SK-N-MC (cell line): ENCODE measurements around the gene PTPN9.
"Not testable (repeated sequence)": the region's sequence is repeated elsewhere in the genome, so short reads cannot be mapped to it uniquely, and the experiment has no call there.

Experiments
- DNase-seq: peaks from one replicate; pipeline ENCODE4 v3.0.0-alpha.2; 2011; ENCODE audit warnings: low read depth, low spot score
- H3K27ac ChIP-seq: fragments of 200-600 bp; sonication (generic); 2 replicates; pipeline ENCODE4 v1.5.1; 2016; ENCODE audit warnings: mixed run types
- H3K36me3 ChIP-seq: fragments of 200-600 bp; sonication (generic); 2 replicates; pipeline ENCODE4 v1.6.1; 2017; ENCODE audit warnings: antibody characterized with exemption, low read length, mixed read lengths; ENCODE audit not compliant: insufficient read depth
- H3K4me3 ChIP-seq: fragments of 200-600 bp; sonication (generic); 2 replicates; pipeline ENCODE4 v1.5.1; 2016
- H3K9ac ChIP-seq: fragments of 200-600 bp; sonication (generic); 2 replicates; pipeline ENCODE4 v1.8.0; 2017; ENCODE audit warnings: mixed run types, mixed read lengths; ENCODE audit not compliant: insufficient read length
- H3K9me3 ChIP-seq: fragments of 200-600 bp; sonication (generic); 2 replicates; pipeline ENCODE4 v1.6.1; 2017; ENCODE audit warnings: low read depth, mild to moderate bottlenecking, antibody characterized with exemption, low read length, moderate library complexity, mixed read lengths
- EZH2 ChIP-seq: fragments of 200-600 bp; sonication (generic); IDR thresholded peaks from one replicate; pipeline ENCODE4 v1.6.1; 2017; ENCODE audit warnings: antibody characterized with exemption
- FOXP2 ChIP-seq: optimal IDR thresholded peaks from 2 replicates; pipeline ENCODE3; 2011; ENCODE audit warnings: mild to moderate bottlenecking, moderate library complexity; ENCODE audit not compliant: insufficient read depth; ENCODE audit errors: extremely low read length, control extremely low read depth
- POLR2AphosphoS5 ChIP-seq: IDR thresholded peaks from 2 replicates; pipeline ENCODE4 v1.6.1; 2012; ENCODE audit warnings: mild to moderate bottlenecking, low read depth, low read length, borderline replicate concordance

PTPN9 gene

GRCh38 chr15:75523011-75523410 is 56.1 kb downstream of the PTPN9 start:
- Histone ChIP-seq H3K36me3 (peaks cover 42% of the 10 kb centered on the region), H3K27ac (peak overlapping the region; percentile 42; the same call in 1 of the 2 replicates), H3K9me3 (no peaks in the 10 kb centered on the region), H3K4me3 (no peak overlapping the region), H3K9ac (no peak overlapping the region)
- no peak for DNase-seq
- no peak for TF ChIP-seq FOXP2
- no peak for TF ChIP-seq EZH2
- TF ChIP-seq POLR2AphosphoS5, result no peak

- Histone ChIP-seq H3K36me3 (peaks cover 38% of the 10 kb centered on the region), H3K9me3 (no peaks in the 10 kb centered on the region), H3K4me3 (no peak overlapping the region), H3K27ac (no peak overlapping the region), H3K9ac (no peak overlapping the region)
- TF ChIP-seq POLR2AphosphoS5 (no peak), EZH2 (no peak), FOXP2 (no peak)
- no peak for DNase-seq
These were observed 61.9 kb downstream of the PTPN9 start for GRCh38 chr15:75517233-75517632.

GRCh38 chr15:75508840-75509532 is 70.1 kb downstream of the PTPN9 start:
- Histone ChIP-seq H3K9me3 (no peaks in the 10 kb centered on the region), H3K4me3 (no peak overlapping the region), H3K27ac (no peak overlapping the region), H3K36me3 (peaks cover 25% of the 10 kb centered on the region), H3K9ac (no peak overlapping the region)
- TF ChIP-seq POLR2AphosphoS5 (no peak), FOXP2 (no peak), EZH2 (no peak)
- DNase-seq, result no peak

GRCh38 chr15:75502360-75502759 is 76.8 kb downstream of the PTPN9 start:
- no peak for TF ChIP-seq FOXP2
- no peak for TF ChIP-seq POLR2AphosphoS5
- no peak for TF ChIP-seq EZH2
- H3K9me3 ChIP-seq, result no peaks in the 10 kb centered on the region
- peaks cover 5% of the 10 kb centered on the region; the same call in 1 of the 2 replicates for H3K36me3 ChIP-seq
- DNase-seq, result no peak
- no peak overlapping the region for H3K27ac ChIP-seq
- H3K4me3 ChIP-seq, result no peak overlapping the region
- H3K9ac ChIP-seq, result no peak overlapping the region

GRCh38 chr15:75493732-75494131 is 85.4 kb downstream of the PTPN9 start:
- DNase-seq, result no peak
- H3K9me3 ChIP-seq, result no peaks in the 10 kb centered on the region
- no peak overlapping the region for H3K27ac ChIP-seq
- H3K9ac ChIP-seq, result no peak overlapping the region
- H3K4me3 ChIP-seq, result no peak overlapping the region
- peaks cover 9% of the 10 kb centered on the region for H3K36me3 ChIP-seq
- TF ChIP-seq POLR2AphosphoS5, result no peak
- TF ChIP-seq FOXP2, result no peak
- no peak for TF ChIP-seq EZH2

GRCh38 chr15:75483961-75484360 is 95.2 kb downstream of the PTPN9 start:
- Histone ChIP-seq H3K27ac (no peak overlapping the region), H3K4me3 (no peak overlapping the region), H3K9me3 (no peaks in the 10 kb centered on the region), H3K36me3 (peaks cover 12% of the 10 kb centered on the region), H3K9ac (no peak overlapping the region)
- no peak for TF ChIP-seq FOXP2
- TF ChIP-seq POLR2AphosphoS5, result no peak
- TF ChIP-seq EZH2, result no peak
- DNase-seq, result no peak

GRCh38 chr15:75483556-75483955 is 95.6 kb downstream of the PTPN9 start:
- not testable (repeated sequence) for H3K9me3 ChIP-seq, H3K27ac ChIP-seq, H3K9ac ChIP-seq, DNase-seq, H3K4me3 ChIP-seq
- H3K36me3 ChIP-seq, result peaks cover 12% of the 10 kb centered on the region

- no peak overlapping the region for H3K4me3 ChIP-seq
- no peaks in the 10 kb centered on the region for H3K9me3 ChIP-seq
- no peak overlapping the region for H3K27ac ChIP-seq
- no peak overlapping the region for H3K9ac ChIP-seq
- H3K36me3 ChIP-seq, result peaks cover 15% of the 10 kb centered on the region
- TF ChIP-seq FOXP2 (no peak), EZH2 (no peak), POLR2AphosphoS5 (no peak)
- DNase-seq, result no peak
These were observed 96.0 kb downstream of the PTPN9 start for GRCh38 chr15:75483106-75483505.

GRCh38 chr15:75480463-75480862 is 98.7 kb downstream of the PTPN9 start:
- H3K9me3 ChIP-seq, H3K4me3 ChIP-seq, H3K9ac ChIP-seq, H3K27ac ChIP-seq, DNase-seq: not testable (repeated sequence)
- H3K36me3 ChIP-seq, result peaks cover 15% of the 10 kb centered on the region
